Activated naive CD4-positive, alpha-beta T cell treated with anti-CD3 and anti-CD28 coated beads, Interleukin-2, amount 50 U/mL, for 24 hours (primary cell): ENCODE results near the gene GATA3.

Experiments used
- H3K27ac Mint-ChIP-seq: one replicate; pipeline ENCODE4 v1.8.0; 2021; ENCODE audit warnings: mild to moderate bottlenecking, mixed read lengths
- H3K27me3 Mint-ChIP-seq: one replicate; pipeline ENCODE4 v1.8.0; 2021; ENCODE audit warnings: mixed read lengths
- H3K36me3 Mint-ChIP-seq: one replicate; pipeline ENCODE4 v1.8.0; 2021; ENCODE audit warnings: mixed read lengths
- H3K4me1 Mint-ChIP-seq: one replicate; pipeline ENCODE4 v1.8.0; 2021; ENCODE audit warnings: mixed read lengths
- H3K4me3 Mint-ChIP-seq: one replicate; pipeline ENCODE4 v1.8.0; 2021; ENCODE audit warnings: mild to moderate bottlenecking, mixed read lengths
- H3K9me3 Mint-ChIP-seq: one replicate; pipeline ENCODE4 v1.8.0; 2021; ENCODE audit warnings: mixed read lengths

The GATA3 gene

DNA sequence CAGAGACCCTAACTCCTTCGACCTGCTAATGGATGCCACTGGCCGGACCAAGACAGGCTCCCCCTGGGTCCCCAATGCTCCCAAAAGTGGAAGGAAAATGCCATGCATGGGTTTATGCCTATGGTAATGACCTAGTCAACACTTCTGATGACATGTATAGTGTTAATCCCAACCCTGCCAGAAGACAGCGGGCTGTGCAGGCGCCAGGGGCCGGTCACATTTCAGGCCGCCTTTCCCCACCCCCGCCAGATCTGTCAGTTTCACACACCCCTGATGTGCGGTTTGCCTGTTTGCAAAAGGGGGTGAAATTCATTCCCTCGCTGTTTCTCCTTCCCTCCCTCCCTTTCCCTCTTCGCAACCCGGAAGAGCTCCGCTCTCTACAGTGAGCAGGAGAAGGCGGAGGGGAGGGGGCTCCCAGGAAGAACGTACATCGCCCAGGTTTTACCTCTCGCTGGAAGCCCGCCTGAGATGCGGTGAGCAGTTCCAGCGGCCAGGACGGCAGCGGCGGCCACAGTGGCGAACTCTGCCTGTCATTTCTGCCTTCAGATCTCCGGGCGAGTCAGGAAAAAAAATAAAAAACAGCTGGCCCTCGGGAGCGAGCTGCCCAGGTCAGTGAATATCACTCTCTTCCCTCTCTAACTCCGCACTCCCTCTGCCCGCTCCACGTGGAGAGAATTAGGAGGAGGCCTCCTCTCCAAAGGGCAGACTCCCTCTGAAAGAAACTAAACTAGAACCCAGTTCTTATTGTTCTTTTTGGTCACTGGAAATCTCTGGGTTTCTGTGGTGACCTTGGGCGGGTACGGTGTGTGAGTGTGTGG lies 9.4 kb upstream of the GATA3 start:
- peaks cover 71% of the 10 kb centered on the region for H3K27me3 Mint-ChIP-seq
- peak overlapping the region; percentile 51 for H3K4me3 Mint-ChIP-seq
- H3K4me1 Mint-ChIP-seq: peaks cover 62% of the 10 kb centered on the region
- H3K36me3 Mint-ChIP-seq: no peaks in the 10 kb centered on the region
- H3K27ac Mint-ChIP-seq: no peak overlapping the region
- H3K9me3 Mint-ChIP-seq: no peaks in the 10 kb centered on the region

- H3K27me3 Mint-ChIP-seq: peaks cover 66% of the 10 kb centered on the region
- peak overlapping the region; percentile 51 for H3K4me3 Mint-ChIP-seq
- no peaks in the 10 kb centered on the region for H3K9me3 Mint-ChIP-seq
- H3K27ac Mint-ChIP-seq: peak overlapping the region; percentile 8
- peaks cover 67% of the 10 kb centered on the region for H3K4me1 Mint-ChIP-seq
- no peaks in the 10 kb centered on the region for H3K36me3 Mint-ChIP-seq
Measured at GRCh38 chr10:8045726-8046494, 8.6 kb upstream of the GATA3 start.

DNA sequence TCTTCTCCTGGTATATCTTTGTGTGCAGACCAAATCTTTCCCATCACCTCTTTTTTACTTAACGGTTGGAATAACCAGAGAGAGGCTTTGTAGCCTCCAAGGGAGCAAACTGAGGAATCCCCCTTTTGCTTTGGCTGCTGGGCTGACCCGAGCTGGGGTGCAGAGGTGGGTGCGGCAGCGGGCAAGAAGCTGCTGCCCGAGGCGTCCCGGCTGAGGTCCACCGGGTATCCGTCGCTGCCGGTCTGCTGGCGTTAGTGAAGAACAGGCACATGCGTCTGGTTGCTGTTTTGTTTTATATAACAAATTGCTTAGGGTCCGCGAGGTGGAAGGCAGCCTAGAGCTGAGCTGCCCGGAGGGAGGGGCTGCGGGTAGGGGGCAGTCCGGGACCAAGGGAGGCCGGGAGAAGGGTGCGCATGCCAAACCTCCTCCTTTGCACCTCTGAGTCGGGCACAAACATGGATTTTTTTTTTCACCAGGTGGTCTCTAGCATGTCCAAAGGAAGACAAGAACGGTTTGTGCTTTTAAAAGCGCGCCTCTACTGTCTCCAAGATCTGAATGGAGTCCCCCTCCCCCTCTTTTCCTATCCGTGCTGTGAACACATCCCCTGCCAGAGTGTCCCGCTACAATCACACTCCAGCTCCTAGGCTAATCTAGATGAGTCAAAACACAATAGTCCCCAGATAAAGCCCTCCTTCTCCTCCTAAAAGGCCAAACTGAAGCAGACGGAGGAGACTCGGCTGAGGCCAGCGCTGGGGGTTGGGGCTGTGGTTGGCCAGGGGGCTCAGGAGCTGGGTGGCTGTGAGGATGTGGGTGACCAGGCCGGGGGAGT lies 6.8 kb upstream of the GATA3 start:
- peaks cover 56% of the 10 kb centered on the region for H3K27me3 Mint-ChIP-seq
- H3K4me3 Mint-ChIP-seq: peak overlapping the region; percentile 24
- no peak overlapping the region for H3K27ac Mint-ChIP-seq
- H3K9me3 Mint-ChIP-seq: no peaks in the 10 kb centered on the region
- H3K36me3 Mint-ChIP-seq: no peaks in the 10 kb centered on the region
- H3K4me1 Mint-ChIP-seq: peaks cover 64% of the 10 kb centered on the region

- Mint-ChIP-seq H3K4me3 (peak overlapping the region; percentile 66), H3K36me3 (no peaks in the 10 kb centered on the region), H3K27me3 (peaks cover 56% of the 10 kb centered on the region), H3K4me1 (peaks cover 66% of the 10 kb centered on the region), H3K9me3 (no peaks in the 10 kb centered on the region), H3K27ac (no peak overlapping the region)
Measured at GRCh38 chr10:8048281-8049008, 6.0 kb upstream of the GATA3 start.

DNA sequence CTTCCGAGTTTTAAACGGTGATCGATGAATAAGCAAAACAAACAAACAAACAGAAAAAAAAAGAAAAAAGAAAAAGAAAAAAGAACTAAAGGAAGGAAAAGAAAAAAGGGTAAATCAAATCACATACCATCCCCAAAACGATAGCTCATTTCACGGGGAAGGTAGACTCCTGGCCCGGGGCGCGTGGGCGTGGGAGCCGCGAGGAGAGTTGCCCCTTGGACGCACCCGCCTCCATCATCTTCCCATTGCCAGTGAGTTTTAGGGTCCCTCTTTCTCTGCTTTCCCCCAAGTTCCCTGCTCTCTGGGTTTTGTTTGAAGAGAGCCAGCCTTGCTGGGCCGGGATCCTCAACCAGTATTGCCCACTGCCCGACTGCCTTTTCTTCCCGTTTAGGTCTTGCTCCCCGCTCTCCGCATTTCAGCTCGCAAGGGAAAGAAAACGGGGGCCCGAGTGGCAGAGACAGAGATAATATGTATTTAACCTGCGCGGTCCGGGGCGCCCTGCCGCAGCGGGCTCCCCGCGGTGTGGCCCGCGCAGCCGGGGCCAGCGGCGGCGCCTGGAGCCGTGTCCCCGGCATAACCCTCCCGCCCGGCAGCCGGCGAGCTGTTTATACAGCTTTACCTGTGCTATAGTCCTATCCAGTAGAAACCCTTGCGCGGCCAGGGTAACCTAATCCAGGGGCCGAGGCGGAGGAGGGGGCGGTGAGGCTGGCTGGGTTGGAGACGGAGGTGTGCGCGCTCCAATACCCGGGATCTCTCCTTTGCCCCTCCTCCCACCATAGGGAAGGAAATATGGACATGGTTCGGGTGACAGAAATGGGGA lies 5.2 kb upstream of the GATA3 start:
- Mint-ChIP-seq H3K4me1 (peaks cover 64% of the 10 kb centered on the region), H3K4me3 (peak overlapping the region; percentile 66), H3K27me3 (peaks cover 50% of the 10 kb centered on the region), H3K36me3 (no peaks in the 10 kb centered on the region), H3K27ac (no peak overlapping the region), H3K9me3 (no peaks in the 10 kb centered on the region)

- H3K36me3 Mint-ChIP-seq: no peaks in the 10 kb centered on the region
- peaks cover 60% of the 10 kb centered on the region for H3K4me1 Mint-ChIP-seq
- no peaks in the 10 kb centered on the region for H3K9me3 Mint-ChIP-seq
- H3K4me3 Mint-ChIP-seq: peak overlapping the region; percentile 82
- peaks cover 46% of the 10 kb centered on the region for H3K27me3 Mint-ChIP-seq
- no peak overlapping the region for H3K27ac Mint-ChIP-seq
Measured at GRCh38 chr10:8049865-8050555, 4.5 kb upstream of the GATA3 start.

DNA sequence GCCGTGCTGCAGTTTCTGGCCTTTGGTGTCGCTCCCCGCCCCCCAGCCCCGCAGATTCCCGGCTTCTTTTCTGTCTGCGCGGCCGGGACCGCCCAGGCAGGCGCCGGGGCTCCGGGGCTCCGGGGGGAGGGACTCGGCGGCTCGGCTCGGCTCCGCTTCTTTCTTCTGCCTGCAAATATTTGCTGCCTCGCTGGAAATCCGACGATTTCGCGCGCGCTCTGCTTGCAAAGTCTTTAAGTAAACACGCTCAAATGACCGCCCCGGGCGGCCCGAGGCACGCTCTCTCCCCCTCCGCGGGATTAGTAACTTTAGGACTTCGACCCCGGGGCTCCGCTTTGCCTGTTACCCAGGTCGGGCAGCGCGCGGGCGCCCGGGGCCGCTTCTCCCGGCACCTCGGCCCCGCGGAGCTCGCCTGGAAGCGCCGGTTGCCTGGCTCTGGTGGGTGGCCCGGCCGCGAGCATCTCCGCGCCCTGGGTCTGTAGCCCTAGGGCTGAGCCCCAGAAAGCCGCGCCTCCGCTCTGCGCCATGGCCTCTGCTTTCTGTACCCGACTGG lies 3.9 kb upstream of the GATA3 start:
- H3K4me3 Mint-ChIP-seq: peak overlapping the region; percentile 82
- H3K27ac Mint-ChIP-seq: no peak overlapping the region
- peaks cover 53% of the 10 kb centered on the region for H3K4me1 Mint-ChIP-seq
- H3K9me3 Mint-ChIP-seq: no peaks in the 10 kb centered on the region
- H3K27me3 Mint-ChIP-seq: peaks cover 39% of the 10 kb centered on the region
- no peaks in the 10 kb centered on the region for H3K36me3 Mint-ChIP-seq

- Mint-ChIP-seq H3K36me3 (no peaks in the 10 kb centered on the region), H3K9me3 (no peaks in the 10 kb centered on the region), H3K4me3 (no peak overlapping the region), H3K4me1 (peaks cover 47% of the 10 kb centered on the region), H3K27ac (no peak overlapping the region), H3K27me3 (peaks cover 33% of the 10 kb centered on the region)
Measured at GRCh38 chr10:8051109-8051821, 3.2 kb upstream of the GATA3 start.

DNA sequence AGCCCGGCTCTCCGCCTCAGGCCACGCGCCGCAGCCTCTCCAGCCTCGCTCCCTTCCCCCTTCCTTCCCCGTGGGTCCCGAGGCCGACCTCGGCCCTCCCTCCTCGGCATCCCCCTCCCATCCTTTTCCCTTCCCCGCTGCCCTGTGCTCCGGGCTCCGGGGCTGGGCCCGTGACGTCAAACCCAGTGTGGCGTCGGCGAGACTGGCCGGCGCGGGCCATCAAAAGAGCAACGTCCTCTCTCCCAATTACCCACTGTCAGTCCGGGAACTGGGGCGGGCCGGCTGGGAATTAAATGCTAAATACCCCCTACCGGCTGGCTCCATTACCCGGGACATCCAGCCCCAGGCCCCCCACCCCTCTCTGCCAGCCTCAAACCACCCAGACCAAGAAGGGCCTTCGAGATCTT lies 2.6 kb upstream of the GATA3 start:
- Mint-ChIP-seq H3K36me3 (no peaks in the 10 kb centered on the region), H3K27me3 (peaks cover 27% of the 10 kb centered on the region), H3K9me3 (no peaks in the 10 kb centered on the region), H3K4me1 (peaks cover 49% of the 10 kb centered on the region), H3K4me3 (peak overlapping the region; percentile 97), H3K27ac (no peak overlapping the region)

DNA sequence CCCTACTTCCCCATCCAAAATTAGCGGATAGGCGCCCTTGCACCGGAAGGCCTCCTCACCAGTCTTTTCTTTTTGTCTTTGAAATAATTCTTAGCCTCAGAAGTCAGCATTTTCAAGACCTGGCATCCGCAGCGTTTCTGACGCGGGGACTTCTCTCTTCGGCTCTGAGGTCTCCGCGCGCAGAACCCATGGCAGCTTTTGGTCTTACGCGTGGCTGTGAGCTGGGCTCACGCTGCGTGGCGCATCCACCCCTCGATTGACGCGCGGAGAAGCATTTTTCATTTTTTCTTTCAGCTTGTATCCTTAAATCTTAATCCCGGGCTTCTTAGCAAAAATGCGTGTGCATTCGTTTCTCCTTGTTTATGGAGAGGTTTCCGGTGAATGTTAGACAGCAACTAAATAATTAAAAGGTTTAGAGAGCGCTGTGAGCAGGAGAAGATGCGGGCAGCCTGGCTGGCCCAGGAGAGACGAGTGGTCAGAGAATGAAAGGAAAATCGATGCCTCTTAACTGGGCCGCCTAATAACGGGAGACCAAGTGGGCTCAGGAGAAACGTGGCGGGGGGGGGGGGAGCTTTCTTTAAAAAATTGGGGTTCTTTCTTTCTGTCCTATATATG lies 2.0 kb upstream of the GATA3 start:
- peak overlapping the region; percentile 43 for H3K27ac Mint-ChIP-seq
- H3K4me3 Mint-ChIP-seq: peak overlapping the region; percentile 97
- H3K27me3 Mint-ChIP-seq: peaks cover 21% of the 10 kb centered on the region
- peaks cover 50% of the 10 kb centered on the region for H3K4me1 Mint-ChIP-seq
- no peaks in the 10 kb centered on the region for H3K9me3 Mint-ChIP-seq
- H3K36me3 Mint-ChIP-seq: no peaks in the 10 kb centered on the region

DNA sequence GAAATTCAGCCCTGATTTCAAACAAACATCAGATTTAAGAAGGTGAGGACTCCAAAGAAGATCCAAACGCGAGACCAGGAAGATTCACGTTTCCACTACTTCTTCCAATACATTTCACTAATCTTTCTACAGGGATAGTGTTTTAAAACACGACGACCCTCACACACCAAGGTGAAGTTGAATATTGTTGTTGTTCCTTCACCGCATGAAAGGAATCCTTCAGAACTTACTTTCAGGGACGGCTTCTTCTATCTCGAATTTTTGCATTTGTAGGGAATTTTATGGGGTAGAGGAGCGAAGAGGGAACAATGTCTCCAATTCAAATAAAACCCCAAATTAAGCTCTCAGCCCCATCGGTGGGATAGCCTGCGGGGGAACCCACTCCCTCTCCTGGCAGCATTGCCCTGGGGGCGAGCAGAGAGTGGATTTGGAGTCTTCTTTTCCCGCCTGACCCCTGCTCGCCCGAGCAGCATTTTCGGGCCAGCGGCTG lies 1.5 kb upstream of the GATA3 start:
- Mint-ChIP-seq H3K4me3 (peak overlapping the region; percentile 97), H3K4me1 (peaks cover 53% of the 10 kb centered on the region), H3K9me3 (no peaks in the 10 kb centered on the region), H3K36me3 (no peaks in the 10 kb centered on the region), H3K27me3 (peaks cover 16% of the 10 kb centered on the region), H3K27ac (peak overlapping the region; percentile 83)

DNA sequence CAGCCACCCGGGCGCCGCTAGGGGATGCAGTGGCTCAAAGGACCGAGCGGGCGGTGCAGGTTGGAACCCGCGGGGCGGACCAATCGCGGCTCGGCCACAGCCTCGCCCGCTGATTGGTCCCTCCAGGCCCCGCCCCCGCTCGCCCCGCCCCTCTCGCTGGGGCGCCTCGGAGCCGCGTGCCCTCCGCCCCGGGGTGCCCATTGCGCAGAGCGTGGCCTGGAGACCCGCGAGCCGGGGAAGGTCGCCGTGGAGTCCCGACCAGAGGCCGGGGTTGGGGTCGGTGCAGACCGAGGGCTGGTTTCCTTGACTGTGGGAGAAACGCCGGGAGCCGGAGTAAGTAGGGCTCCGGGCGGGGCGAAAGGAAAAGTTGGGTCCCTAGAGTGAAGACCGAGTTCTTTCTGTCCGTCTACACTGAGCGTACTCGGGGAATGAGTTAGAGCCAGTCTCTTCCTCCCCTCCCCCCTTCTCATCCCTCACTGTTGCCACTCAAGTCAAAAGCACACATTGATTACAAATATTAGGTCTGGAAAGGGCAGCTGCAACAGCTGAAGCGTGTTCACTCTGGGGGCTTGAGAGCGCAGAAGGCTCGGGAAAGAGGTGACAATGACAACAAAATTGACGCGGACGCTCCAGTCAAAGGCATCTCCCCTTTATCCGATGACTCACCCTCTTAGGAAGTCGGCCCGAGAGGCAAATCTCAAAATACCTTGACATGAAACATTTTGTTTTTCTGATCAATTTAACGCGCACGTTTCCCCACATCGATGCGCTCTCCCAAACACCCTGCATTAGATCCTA lies 843 bp upstream of the GATA3 start:
- Mint-ChIP-seq H3K36me3 (no peaks in the 10 kb centered on the region), H3K9me3 (no peaks in the 10 kb centered on the region), H3K27ac (peak overlapping the region; percentile 93), H3K4me3 (peak overlapping the region; percentile 97), H3K4me1 (peaks cover 57% of the 10 kb centered on the region), H3K27me3 (peaks cover 15% of the 10 kb centered on the region)
